NCI-H187 (cell line): ENCODE results near the gene DNASE1L2.
"Not testable (repeated sequence)": the region's sequence is repeated elsewhere in the genome, so short reads cannot be mapped to it uniquely, and the experiment has no call there.

Experiments
- DNase-seq, 2 experiments: peaks; one replicate each; lab custom pipeline; 2025; lab: John Stamatoyannopoulos, UW

Gene DNASE1L2

GRCh38 chr16:2236337-2237101 is at the start of gene DNASE1L2:
Gene DNASE1L2 (plus strand): TSS chr16:2236444. CDS start chr16:2236817, 373 bp downstream.
- no peak for DNase-seq

- DNase-seq: no peak
These were observed 49.7 kb upstream of the DNASE1L2 start for GRCh38 chr16:2186505-2186904.

GRCh38 chr16:2187212-2187611 is 49.0 kb upstream of the DNASE1L2 start:
- no peak for DNase-seq

- no peak for DNase-seq
These were observed 47.8 kb upstream of the DNASE1L2 start for GRCh38 chr16:2188395-2188794.

- DNase-seq: no peak
These were observed 46.9 kb upstream of the DNASE1L2 start for GRCh38 chr16:2189252-2189893.

- DNase-seq: no peak
These were observed 46.1 kb upstream of the DNASE1L2 start for GRCh38 chr16:2190002-2190658.

GRCh38 chr16:2190659-2191445 is 45.4 kb upstream of the DNASE1L2 start:
- DNase-seq: no peak

- DNase-seq: no peak
These were observed 44.9 kb upstream of the DNASE1L2 start for GRCh38 chr16:2191446-2191706.

- DNase-seq: no peak
These were observed 41.9 kb upstream of the DNASE1L2 start for GRCh38 chr16:2194166-2194834.

GRCh38 chr16:2194852-2195321 is 41.4 kb upstream of the DNASE1L2 start:
- DNase-seq: peak; percentile 25 to 44

- no peak for DNase-seq
These were observed 40.7 kb upstream of the DNASE1L2 start for GRCh38 chr16:2195322-2196161.

GRCh38 chr16:2196162-2196980 is 39.9 kb upstream of the DNASE1L2 start, which contains the start of gene CASKIN1:
Gene CASKIN1 (minus strand): TSS chr16:2196605. CDS start chr16:2196432, 173 bp downstream.
- no peak for DNase-seq

- no peak for DNase-seq
These were observed 39.2 kb upstream of the DNASE1L2 start for GRCh38 chr16:2196981-2197511.

GRCh38 chr16:2197765-2198164 is 38.5 kb upstream of the DNASE1L2 start:
- no peak for DNase-seq

- DNase-seq: no peak
These were observed 38.0 kb upstream of the DNASE1L2 start for GRCh38 chr16:2198283-2198682.

GRCh38 chr16:2199095-2199494 is 37.1 kb upstream of the DNASE1L2 start:
- no peak for DNase-seq

- no peak for DNase-seq
These were observed 36.6 kb upstream of the DNASE1L2 start for GRCh38 chr16:2199621-2200139.

- DNase-seq: no peak
These were observed 35.9 kb upstream of the DNASE1L2 start for GRCh38 chr16:2200313-2200712.

GRCh38 chr16:2203119-2203688 is 33.0 kb upstream of the DNASE1L2 start:
- not testable (repeated sequence) for DNase-seq
